ENCODE measurements around the gene RRAGC.
"Not testable (repeated sequence)": the region's sequence is repeated elsewhere in the genome, so short reads cannot be mapped to it uniquely, and the experiment has no call there.

RRAGC gene

GRCh38 chr1:38858833-38859560 is 575 bp downstream of the RRAGC start:
- peak; percentile 54 for DNase-seq (ENCODE audit: low read depth)

- no peak for DNase-seq (ENCODE audit: low read depth)
Measured at GRCh38 chr1:38852780-38853179, 6.8 kb downstream of the RRAGC start.

GRCh38 chr1:38848071-38848470 is 11.5 kb downstream of the RRAGC start:
- DNase-seq (ENCODE audit: low read depth), result no peak

- no peak for DNase-seq (ENCODE audit: low read depth)
Measured at GRCh38 chr1:38846210-38846609, 13.4 kb downstream of the RRAGC start.

GRCh38 chr1:38845088-38845487 is 14.5 kb downstream of the RRAGC start:
- not testable (repeated sequence) for DNase-seq (ENCODE audit: low read depth)

- DNase-seq (ENCODE audit: low read depth), result no peak
Measured at GRCh38 chr1:38840281-38840680, 19.3 kb downstream of the RRAGC start.

- DNase-seq (ENCODE audit: low read depth), result no peak
Measured at GRCh38 chr1:38839363-38839762, 20.2 kb downstream of the RRAGC start.

- DNase-seq (ENCODE audit: low read depth), result not testable (repeated sequence)
Measured at GRCh38 chr1:38836316-38836715, 23.3 kb downstream of the RRAGC start.

- peak; percentile 85 for DNase-seq (ENCODE audit: low read depth)
Measured at GRCh38 chr1:38834937-38835827, 24.4 kb downstream of the RRAGC start.

- no peak for DNase-seq (ENCODE audit: low read depth)
Measured at GRCh38 chr1:38834221-38834782, 25.3 kb downstream of the RRAGC start.

- no peak for DNase-seq (ENCODE audit: low read depth)
Measured at GRCh38 chr1:38833146-38833545, 26.4 kb downstream of the RRAGC start.

GRCh38 chr1:38832370-38832734 is 27.2 kb downstream of the RRAGC start:
- DNase-seq (ENCODE audit: low read depth), result no peak

- DNase-seq (ENCODE audit: low read depth), result no peak
Measured at GRCh38 chr1:38831731-38832369, 27.7 kb downstream of the RRAGC start.

GRCh38 chr1:38829368-38829767 is 30.2 kb downstream of the RRAGC start:
- no peak for DNase-seq (ENCODE audit: low read depth)

GRCh38 chr1:38827318-38827717 is 32.3 kb downstream of the RRAGC start:
- DNase-seq (ENCODE audit: low read depth), result no peak

GRCh38 chr1:38826886-38827285 is 32.7 kb downstream of the RRAGC start:
- no peak for DNase-seq (ENCODE audit: low read depth)

- no peak for DNase-seq (ENCODE audit: low read depth)
Measured at GRCh38 chr1:38826262-38826661, 33.3 kb downstream of the RRAGC start.

GRCh38 chr1:38820860-38821259 is 38.7 kb downstream of the RRAGC start:
- no peak for DNase-seq (ENCODE audit: low read depth)

GRCh38 chr1:38819516-38819915 is 40.1 kb downstream of the RRAGC start:
- DNase-seq (ENCODE audit: low read depth), result no peak

- DNase-seq (ENCODE audit: low read depth), result no peak
Measured at GRCh38 chr1:38819040-38819439, 40.5 kb downstream of the RRAGC start.

- no peak for DNase-seq (ENCODE audit: low read depth)
Measured at GRCh38 chr1:38818175-38818976, 41.2 kb downstream of the RRAGC start.
